AG04449 (cell line): ENCODE measurements around the gene SLC15A5.

Experiments used
- CTCF ChIA-PET: fragments of 350-600 bp; formaldehyde crosslinking; extraction: SDS; loops from one replicate; lab custom pipeline; 2021; ENCODE audit warnings: antibody characterized with exemption; lab: Yijun Ruan, JAX
- POLR2A ChIA-PET: fragments of 400-600, 350-600 bp; formaldehyde crosslinking; extraction: SDS; loops from one replicate; lab custom pipeline; 2020; ENCODE audit warnings: antibody characterized with exemption, inconsistent platforms; lab: Yijun Ruan, JAX
- DNase-seq: peaks from one replicate; pipeline ENCODE4 v3.0.0-alpha.2; 2010; ENCODE audit warnings: low read depth, low spot score
- H3K4me3 ChIP-seq: 2 replicates; pipeline ENCODE4 v1.5.1; 2011; ENCODE audit warnings: low read depth, mild to moderate bottlenecking, control low read depth, low read length
- TF ChIP-seq, protein P1 (sequence below): IDR thresholded peaks from one replicate; pipeline ENCODE4 v1.5.1; 2011; ENCODE audit warnings: mild to moderate bottlenecking, moderate library complexity, low read length, control low read depth, inconsistent platforms; ENCODE audit not compliant: insufficient read depth; ENCODE audit errors: missing control alignments

Gene SLC15A5

DNA sequence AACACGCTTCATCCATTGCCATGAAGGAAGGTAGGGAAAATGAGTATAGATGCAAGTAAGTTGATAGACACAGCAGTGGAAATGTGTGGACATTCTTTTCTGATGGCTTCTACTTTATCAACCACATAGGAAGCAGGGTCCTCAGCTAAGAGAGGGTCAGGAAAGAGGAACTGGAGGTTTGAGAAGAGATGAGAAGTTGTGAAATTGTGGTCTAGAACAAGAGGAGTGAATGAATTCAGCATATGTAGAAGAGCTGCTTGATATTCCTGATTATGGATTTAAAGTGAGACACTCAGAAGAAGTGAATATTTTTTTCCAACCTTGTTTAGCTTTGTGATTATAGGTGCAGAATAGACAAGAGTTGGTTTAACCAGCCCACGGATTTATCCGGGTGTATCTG, 128.5 kb downstream of the SLC15A5 start:
- DNase-seq = no peak
- CTCF ChIA-PET = interaction anchor here (0.6 kb wide), 1 partner anchor 211 kb away, joined by 3 read pairs; no protein-coding TSS in a partner anchor

More for the DNA sequence above, 128.5 kb downstream of the SLC15A5 start:
- POLR2A ChIA-PET = no interaction called here
- TF ChIP-seq, protein P1, sequence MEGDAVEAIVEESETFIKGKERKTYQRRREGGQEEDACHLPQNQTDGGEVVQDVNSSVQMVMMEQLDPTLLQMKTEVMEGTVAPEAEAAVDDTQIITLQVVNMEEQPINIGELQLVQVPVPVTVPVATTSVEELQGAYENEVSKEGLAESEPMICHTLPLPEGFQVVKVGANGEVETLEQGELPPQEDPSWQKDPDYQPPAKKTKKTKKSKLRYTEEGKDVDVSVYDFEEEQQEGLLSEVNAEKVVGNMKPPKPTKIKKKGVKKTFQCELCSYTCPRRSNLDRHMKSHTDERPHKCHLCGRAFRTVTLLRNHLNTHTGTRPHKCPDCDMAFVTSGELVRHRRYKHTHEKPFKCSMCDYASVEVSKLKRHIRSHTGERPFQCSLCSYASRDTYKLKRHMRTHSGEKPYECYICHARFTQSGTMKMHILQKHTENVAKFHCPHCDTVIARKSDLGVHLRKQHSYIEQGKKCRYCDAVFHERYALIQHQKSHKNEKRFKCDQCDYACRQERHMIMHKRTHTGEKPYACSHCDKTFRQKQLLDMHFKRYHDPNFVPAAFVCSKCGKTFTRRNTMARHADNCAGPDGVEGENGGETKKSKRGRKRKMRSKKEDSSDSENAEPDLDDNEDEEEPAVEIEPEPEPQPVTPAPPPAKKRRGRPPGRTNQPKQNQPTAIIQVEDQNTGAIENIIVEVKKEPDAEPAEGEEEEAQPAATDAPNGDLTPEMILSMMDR = no peak
- H3K4me3 ChIP-seq = no peak overlapping the region
